Esophagus muscularis mucosa (tissue), 3 donors: ENCODE data around the gene NOX4.
"Not testable (repeated sequence)": the region's sequence is repeated elsewhere in the genome, so short reads cannot be mapped to it uniquely, and the experiment has no call there.

ENCODE experiments used
- CTCF ChIP-seq, 3 experiments: fragments of 200-600 bp in 2 of 3; fragments of 450-650 bp in 1 of 3; sonication (generic) in 2 of 3; IDR thresholded peaks; one replicate each; pipeline ENCODE4 v1.5.1; 2017 to 2019; ENCODE audit warnings: antibody characterized with exemption in 3 of 3, mild to moderate bottlenecking in 2 of 3, moderate library complexity in 1 of 3
- POLR2AphosphoS5 ChIP-seq, 2 donors: sonication (generic); formaldehyde crosslinking; IDR thresholded peaks; one replicate each; pipeline ENCODE4 v1.6.1; 2017; ENCODE audit warnings: antibody characterized with exemption in 2 of 2

GRCh38 chr11:89387501-89387900 is 103.7 kb downstream of the NOX4 start:
- TF ChIP-seq CTCF, POLR2AphosphoS5 (IDR thresholded peaks at IDR 0.05): not testable (repeated sequence)
